Myocyte (in vitro differentiated cells): ENCODE measurements around the gene IDH3A. TPM values are rescaled to one million over a fixed set of nuclear protein-coding genes. Genes with fewer than 3 reads are reported as not detected.

Experiments
- DNase-seq: peaks from one replicate; pipeline ENCODE4 v3.0.0-alpha.2; 2012; ENCODE audit warnings: low read depth
- total RNA-seq: library from RNA; depleted of rRNA; stranded (reverse); fragments of >200 nt; gene quantifications from 2 replicates; pipeline ENCODE4 v1.2.3, GENCODE V29; 2014

IDH3A gene
- total RNA-seq, 1 donor from 2014 or later: 122 TPM

- no peak for DNase-seq
Observed at GRCh38 chr15:78164010-78164409, 14.8 kb downstream of the IDH3A start.

DNA sequence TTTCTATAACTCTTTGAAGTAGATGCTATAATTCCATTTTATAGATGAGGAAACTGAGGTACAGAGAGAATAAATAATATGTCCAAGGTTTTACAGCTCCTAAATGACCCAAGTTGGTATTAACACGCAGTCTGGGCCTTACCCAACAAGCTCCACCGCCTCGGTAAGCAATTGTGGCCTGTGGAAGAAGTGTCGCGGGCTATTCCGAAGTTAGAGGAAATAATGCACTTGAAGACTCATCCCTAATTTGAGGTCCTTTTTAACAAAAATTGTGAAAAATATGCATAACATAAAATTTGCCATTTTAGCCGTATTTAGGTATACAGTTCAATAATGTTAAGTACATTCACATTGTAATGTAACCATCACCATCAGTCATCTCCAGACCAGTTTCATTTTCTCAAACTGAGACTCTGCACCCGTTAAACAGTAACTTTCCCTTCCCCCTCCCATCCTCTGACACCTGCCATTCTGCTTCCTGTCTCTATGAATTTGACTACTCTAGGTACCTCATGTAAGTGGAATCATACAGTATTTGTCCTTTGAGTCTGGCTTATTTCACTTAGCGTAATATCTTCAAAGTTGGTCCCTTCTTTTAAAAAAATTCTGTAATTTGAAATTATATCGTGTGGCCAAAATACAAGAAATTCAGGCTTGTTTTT lies 18.2 kb downstream of the IDH3A start:
- DNase-seq: no peak

GRCh38 chr15:78168608-78169007 lies 19.4 kb downstream of the IDH3A start:
- no peak for DNase-seq

GRCh38 chr15:78170848-78171773 lies 21.9 kb downstream of the IDH3A start:
- no peak for DNase-seq

GRCh38 chr15:78171864-78172472 lies 22.8 kb downstream of the IDH3A start:
- no peak for DNase-seq

DNA sequence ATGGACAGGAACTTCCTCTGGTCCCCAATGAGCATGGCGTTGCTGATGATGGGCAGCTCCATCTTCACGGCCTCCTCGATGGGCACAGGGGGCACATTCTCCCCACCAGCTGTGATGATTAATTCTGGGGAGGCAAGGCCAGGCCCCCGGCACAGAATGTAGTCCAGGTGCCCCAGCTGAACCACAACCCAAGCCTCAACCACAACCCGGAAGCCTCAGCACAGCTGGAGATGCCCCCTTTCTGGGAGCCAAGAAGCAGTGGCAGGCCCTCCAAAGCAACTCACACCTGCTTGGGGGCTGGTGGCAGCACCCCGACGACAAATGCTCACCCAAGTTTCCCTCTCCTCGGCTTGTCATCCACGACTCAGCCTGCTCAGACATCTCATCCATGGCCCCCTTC lies 25.2 kb downstream of the IDH3A start:
- peak; percentile 80 for DNase-seq

- DNase-seq: no peak
Observed at GRCh38 chr15:78175330-78175729, 26.2 kb downstream of the IDH3A start.

DNA sequence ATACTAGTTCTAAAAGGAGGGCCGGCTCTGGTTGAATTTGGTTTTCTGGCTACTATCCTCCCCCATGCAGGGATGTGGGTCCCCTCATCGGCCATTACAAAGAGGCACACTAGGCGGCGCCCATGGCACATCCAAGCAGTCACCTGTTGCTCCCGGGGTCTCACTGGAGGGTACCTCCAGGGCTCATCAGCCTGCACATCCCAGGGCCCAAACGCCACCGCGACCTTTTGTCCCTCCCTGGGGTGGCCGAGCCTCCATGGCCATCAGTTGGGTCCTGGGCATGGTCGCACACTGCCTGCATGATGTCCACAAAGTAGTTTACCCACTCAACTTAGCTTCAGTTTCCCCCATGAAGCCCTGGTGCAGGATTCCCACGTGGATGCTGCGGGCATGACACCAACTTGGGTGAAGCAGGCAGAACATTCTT lies 28.3 kb downstream of the IDH3A start:
- DNase-seq: peak; percentile 57

DNA sequence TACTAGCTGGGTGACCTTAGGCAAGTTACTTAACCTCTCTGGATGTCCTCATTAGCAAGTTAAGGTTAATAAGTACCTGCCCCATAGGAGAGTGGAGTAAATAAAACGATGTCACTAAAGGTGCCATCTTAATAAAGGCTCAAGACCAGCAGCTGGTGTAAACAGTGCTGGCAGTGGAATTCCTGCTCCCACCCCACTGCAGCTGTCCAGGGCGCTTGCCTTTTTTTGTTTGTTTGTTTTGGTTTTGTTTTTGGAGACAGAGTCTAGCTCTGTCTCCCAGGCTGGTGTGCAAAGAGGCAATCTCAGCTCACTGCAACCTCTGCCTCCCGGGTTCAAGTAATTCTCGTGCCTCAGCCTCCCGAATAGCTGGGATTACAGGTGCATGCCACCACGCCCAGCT lies 28.9 kb downstream of the IDH3A start:
- peak; percentile 71 for DNase-seq

DNA sequence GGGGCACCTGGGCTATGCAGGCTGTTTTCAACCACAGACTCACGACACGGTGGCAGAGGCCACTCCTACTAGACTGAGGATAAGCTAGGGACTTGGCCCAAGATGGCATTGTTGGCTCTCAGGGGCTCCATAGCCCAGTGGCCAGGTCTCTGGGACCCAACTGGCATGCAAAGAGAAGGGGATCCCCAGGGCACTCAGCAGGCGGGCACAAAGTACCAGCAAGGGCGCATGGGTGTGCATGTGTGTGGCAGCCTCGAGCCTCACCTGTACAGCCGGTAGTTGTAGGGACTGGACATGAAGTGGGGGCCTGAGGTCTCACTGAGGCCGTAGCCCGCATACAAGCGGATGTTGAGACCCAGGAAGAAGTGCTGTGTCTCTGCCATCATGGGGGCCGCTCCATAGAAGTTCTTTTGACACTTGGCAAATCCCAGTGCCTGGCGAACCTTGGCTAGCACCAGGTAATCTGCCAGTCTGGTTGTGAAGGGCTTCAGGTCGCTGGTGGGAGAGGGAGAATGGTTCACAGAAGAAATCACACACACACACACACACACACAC lies 30.2 kb downstream of the IDH3A start:
- no peak for DNase-seq

- DNase-seq: no peak
Observed at GRCh38 chr15:78179906-78180305, 30.7 kb downstream of the IDH3A start.

DNA sequence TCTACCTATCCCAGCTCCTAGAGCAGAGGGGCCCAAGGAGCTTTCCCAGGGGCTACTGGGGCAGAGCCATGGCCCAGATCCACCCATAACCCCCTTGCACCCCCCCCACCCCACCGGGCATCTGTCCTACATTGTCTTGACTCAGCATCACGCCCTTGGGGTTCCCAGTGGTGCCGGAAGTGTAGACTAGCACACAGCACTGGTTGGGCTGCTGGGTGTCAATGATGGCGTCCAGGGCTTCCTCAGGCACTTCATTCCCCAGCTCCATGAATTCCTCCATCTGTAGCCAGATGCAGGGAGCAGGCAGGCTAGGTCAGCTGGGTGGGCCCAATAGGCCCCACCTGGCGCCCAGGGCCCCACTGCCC lies 33.2 kb downstream of the IDH3A start:
- DNase-seq: no peak

DNA sequence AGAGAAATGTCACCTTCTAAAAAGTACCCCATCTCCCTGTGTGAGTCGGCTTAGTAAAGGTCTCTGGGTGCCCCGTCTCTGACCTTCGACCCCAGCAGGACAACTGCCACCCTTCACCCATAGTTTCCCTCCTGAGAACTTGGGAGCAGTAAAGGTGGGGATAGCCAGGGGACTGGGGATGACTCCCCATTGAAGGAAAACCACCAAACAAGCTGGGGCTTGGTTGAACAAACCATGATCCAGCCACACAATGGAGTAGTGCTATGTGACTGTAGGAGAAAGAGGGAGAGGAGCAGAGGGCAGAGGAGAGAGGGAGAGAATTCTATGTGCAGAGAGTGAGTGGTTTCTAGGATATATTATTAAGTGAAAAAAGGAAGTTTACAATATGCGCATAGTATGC lies 33.7 kb downstream of the IDH3A start:
- DNase-seq: no peak

- DNase-seq: no peak
Observed at GRCh38 chr15:78192826-78193594, 43.8 kb downstream of the IDH3A start.

DNA sequence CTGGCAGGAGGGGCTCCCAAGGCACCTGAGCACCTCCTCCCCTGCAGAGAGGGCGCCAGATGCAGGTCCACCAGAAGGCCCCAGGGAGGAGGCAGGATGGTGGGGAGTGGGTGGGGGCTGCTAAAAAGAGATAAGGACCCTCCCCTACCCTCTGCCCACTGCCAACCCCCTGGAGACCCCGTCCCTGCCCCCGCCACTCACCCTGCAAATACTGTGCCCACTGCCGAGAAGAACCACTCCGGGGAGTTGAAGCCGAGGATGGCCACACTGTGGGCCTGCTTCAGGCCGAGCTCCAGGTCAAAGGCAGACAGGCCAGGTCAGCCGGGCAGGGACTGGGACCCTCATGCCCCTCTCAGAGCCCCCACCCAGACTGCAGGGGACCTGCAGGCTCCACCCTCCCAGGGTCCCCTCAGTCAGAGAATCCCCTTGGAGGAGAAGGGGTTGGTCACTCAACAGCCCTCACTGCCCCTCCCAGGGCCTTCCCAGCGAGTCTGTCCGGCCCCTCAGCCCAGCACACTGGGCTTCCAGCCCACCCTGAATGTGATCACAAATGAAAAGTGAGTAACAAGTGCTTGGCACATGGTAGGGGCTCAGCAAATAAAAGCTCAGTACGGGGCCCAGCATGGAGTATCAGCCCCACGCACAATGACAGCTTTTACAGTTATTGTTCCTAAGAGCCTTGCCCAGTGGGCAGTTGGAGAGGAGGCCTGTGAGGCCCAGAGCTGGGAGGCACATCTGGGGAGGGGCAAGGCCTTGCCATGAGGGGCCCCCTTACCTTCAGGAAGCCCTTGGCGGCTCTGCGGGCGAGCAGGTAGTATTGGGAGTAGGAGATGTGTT lies 44.8 kb downstream of the IDH3A start:
- DNase-seq: no peak

GRCh38 chr15:78194568-78194925 lies 45.4 kb downstream of the IDH3A start:
- no peak for DNase-seq

GRCh38 chr15:78195735-78196201 lies 46.6 kb downstream of the IDH3A start:
- DNase-seq: no peak

DNA sequence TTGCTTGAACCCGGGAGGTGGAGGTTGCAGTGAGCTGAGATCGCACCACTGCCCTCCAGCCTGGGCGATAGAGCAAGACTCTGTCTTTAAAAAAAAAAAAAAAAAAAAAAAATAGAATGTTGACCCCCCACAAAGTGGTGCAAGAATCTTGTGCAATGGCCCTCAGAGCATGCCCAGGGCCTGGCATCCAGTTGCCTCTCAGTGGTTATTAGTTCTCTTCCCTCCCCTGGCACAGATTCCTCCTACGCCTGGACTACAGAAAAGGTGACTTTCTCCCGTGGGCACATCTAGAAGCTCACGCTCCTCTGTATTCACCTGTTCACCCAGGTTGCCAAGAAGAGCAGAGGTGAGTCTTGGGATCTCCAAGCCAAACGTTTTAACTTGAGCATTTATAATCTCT lies 48.5 kb downstream of the IDH3A start:
- no peak for DNase-seq

GRCh38 chr15:78200276-78200930 lies 51.2 kb downstream of the IDH3A start:
- DNase-seq: no peak
